ENCODE measurements around the gene HSPB7.

HSPB7 gene

GRCh38 chr1:15991427-15992186 is 26.2 kb downstream of the HSPB7 start:
- TF ChIP-seq CTCF (IDR thresholded peaks at IDR 0.05; ENCODE audit: insufficient read depth, low read length, poor library complexity, severe bottlenecking) = no peak
- Histone ChIP-seq H3K27me3 (replicated peaks; ENCODE audit: control insufficient read depth, insufficient read depth, low read length) (no peaks in the 10 kb centered on the region; the same call in 1 of the 2 replicates), H3K4me3 (replicated peaks; ENCODE audit: low read depth, low read length) (no peak overlapping the region), H3K36me3 (ENCODE audit: control insufficient read depth, insufficient read depth, low read length) (no peaks in the 10 kb centered on the region)
- DNase-seq (ENCODE audit: extremely low read depth, insufficient read length) = no peak

GRCh38 chr1:15989776-15990175 is 28.1 kb downstream of the HSPB7 start:
- no peak for DNase-seq (ENCODE audit: extremely low read depth, insufficient read length)
- Histone ChIP-seq H3K27me3 (replicated peaks; ENCODE audit: control insufficient read depth, insufficient read depth, low read length) (no peaks in the 10 kb centered on the region; the same call in 1 of the 2 replicates), H3K36me3 (ENCODE audit: control insufficient read depth, insufficient read depth, low read length) (no peaks in the 10 kb centered on the region), H3K4me3 (replicated peaks; ENCODE audit: low read depth, low read length) (no peak overlapping the region)
- no peak for TF ChIP-seq CTCF (IDR thresholded peaks at IDR 0.05; ENCODE audit: insufficient read depth, low read length, poor library complexity, severe bottlenecking)

- Histone ChIP-seq H3K27me3 (replicated peaks; ENCODE audit: control insufficient read depth, insufficient read depth, low read length) (no peaks in the 10 kb centered on the region; the same call in 1 of the 2 replicates), H3K36me3 (ENCODE audit: control insufficient read depth, insufficient read depth, low read length) (no peaks in the 10 kb centered on the region), H3K4me3 (replicated peaks; ENCODE audit: low read depth, low read length) (no peak overlapping the region)
- no peak for TF ChIP-seq CTCF (IDR thresholded peaks at IDR 0.05; ENCODE audit: insufficient read depth, low read length, poor library complexity, severe bottlenecking)
- no peak for DNase-seq (ENCODE audit: extremely low read depth, insufficient read length)
These were observed 28.7 kb downstream of the HSPB7 start for GRCh38 chr1:15988856-15989736.

GRCh38 chr1:15985611-15986297 is 32.1 kb downstream of the HSPB7 start:
- no peak for DNase-seq (ENCODE audit: extremely low read depth, insufficient read length)
- no peaks in the 10 kb centered on the region for H3K27me3 ChIP-seq (replicated peaks; ENCODE audit: control insufficient read depth, insufficient read depth, low read length)
- H3K4me3 ChIP-seq (replicated peaks; ENCODE audit: low read depth, low read length) = no peak overlapping the region
- TF ChIP-seq CTCF (IDR thresholded peaks at IDR 0.05; ENCODE audit: insufficient read depth, low read length, poor library complexity, severe bottlenecking) = no peak
- no peaks in the 10 kb centered on the region for H3K36me3 ChIP-seq (ENCODE audit: control insufficient read depth, insufficient read depth, low read length)

GRCh38 chr1:15983275-15983674 is 34.6 kb downstream of the HSPB7 start:
- DNase-seq (ENCODE audit: extremely low read depth, insufficient read length) = no peak
- Histone ChIP-seq H3K27me3 (replicated peaks; ENCODE audit: control insufficient read depth, insufficient read depth, low read length) (no peaks in the 10 kb centered on the region), H3K4me3 (replicated peaks; ENCODE audit: low read depth, low read length) (no peak overlapping the region), H3K36me3 (ENCODE audit: control insufficient read depth, insufficient read depth, low read length) (no peaks in the 10 kb centered on the region)
- no peak for TF ChIP-seq CTCF (IDR thresholded peaks at IDR 0.05; ENCODE audit: insufficient read depth, low read length, poor library complexity, severe bottlenecking)

All from GM06990 (cell line).